Stimulated activated CD4-positive, alpha-beta T cell treated with anti-CD3 and anti-CD28 coated beads, Interleukin-4, amount 100 ng/mL, for 4 hours (primary cell): ENCODE measurements around the gene SMARCAL1.

Experiments
- DNase-seq, 2 experiments: peaks; one replicate each; pipeline ENCODE4 v3.0.0-alpha.2; 2020

SMARCAL1 gene

DNA sequence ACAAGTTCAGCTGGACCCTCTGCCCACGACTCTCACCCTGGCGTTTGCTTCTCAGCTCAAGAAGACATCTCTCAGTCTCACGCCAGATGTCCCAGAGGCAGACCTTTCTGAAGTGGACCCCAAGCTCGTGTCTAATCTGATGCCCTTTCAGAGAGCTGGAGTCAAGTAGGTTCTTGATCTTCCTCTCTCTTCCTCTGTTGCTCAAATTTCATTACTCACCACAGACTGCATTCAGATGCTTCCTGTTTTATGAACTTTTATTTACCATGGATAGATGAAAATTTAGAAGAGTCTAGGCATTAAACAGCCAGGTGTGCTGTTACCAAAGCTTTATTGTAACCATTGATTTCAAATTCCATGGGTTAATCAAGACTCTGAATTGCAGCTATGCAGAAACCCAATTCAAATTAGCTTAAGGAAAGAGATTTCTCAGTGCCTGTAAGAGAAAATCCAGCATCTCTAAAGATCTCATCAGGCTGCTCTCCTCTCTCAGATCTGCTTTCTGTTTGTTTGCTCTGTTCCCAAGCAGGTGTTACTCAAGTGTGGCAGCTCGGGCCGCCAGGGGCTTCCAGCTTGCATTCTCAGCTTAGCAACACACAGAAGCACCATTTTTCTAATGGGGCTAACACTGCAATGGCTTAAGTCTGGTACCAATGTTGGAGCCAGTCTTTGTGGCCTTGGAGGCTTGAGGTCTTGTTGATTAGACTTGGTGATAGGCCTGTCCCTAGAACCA lies 16.5 kb downstream of the SMARCAL1 start:
- DNase-seq = no peak

GRCh38 chr2:216429428-216429827 lies 17.1 kb downstream of the SMARCAL1 start:
- DNase-seq = no peak

GRCh38 chr2:216430811-216431530 lies 18.7 kb downstream of the SMARCAL1 start:
- DNase-seq = no peak

DNA sequence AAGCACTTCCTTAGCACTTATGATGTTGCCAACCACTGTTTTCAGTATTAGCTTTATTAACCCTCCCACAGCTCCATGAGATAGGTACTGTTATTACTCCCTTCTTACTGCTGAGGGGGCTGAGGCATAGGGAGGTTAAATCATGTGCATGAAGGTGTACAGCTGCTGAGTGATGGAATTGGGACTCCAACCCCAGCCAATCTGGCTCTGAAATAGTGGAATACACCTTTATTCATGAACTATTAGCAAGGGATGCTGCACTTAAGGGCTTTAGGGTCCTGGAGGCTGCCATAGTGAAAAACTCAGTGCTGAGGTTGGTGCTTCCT lies 19.2 kb downstream of the SMARCAL1 start:
- DNase-seq = no peak

- no peak for DNase-seq
Measured at GRCh38 chr2:216436383-216436782, 24.1 kb downstream of the SMARCAL1 start.

GRCh38 chr2:216441308-216442010 lies 29.2 kb downstream of the SMARCAL1 start:
- no peak for DNase-seq

DNA sequence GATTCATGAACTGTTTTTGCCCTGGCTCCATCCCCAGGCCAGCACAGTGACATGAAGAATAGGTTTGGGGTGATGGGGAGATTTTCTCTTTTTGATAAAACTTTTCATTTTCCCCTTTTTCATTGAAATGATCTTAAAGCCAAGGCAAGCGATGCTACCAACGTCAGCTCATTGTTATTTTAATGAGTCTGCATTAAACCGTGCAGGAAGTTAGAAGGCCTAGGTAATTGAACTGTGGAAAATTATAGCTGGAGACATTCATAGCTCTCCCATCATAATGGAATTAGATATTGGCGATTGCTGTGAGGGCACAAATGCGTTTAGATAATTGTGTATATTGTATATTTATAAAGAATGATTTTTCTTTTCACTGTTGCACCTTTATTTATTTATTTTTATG lies 33.2 kb downstream of the SMARCAL1 start:
- no peak for DNase-seq

- DNase-seq = no peak
Measured at GRCh38 chr2:216446343-216446742, 34.1 kb downstream of the SMARCAL1 start.

DNA sequence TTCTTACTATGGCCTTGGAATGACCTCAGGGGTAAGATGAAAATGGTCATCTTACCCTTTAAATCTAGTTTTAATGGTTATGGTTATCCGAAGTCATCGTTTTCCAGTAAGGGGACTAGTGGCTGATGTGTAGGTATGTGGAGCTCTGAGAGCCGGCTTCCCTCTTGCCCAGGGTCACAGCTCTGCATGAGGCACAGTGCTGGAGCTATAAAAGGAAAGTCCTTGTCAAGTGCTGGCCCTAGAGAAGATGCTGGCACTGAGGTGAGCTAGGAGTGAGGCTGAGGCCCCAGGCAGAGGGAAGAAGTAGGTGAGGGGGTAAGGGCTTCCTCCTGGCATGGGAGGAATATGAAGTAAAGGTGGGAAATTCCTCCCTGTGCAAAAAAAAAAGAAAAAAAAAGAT lies 35.0 kb downstream of the SMARCAL1 start:
- DNase-seq = no peak

- DNase-seq = no peak
Measured at GRCh38 chr2:216448829-216449228, 36.5 kb downstream of the SMARCAL1 start.

GRCh38 chr2:216450346-216450745 lies 38.1 kb downstream of the SMARCAL1 start:
- no peak for DNase-seq

GRCh38 chr2:216450784-216451183 lies 38.5 kb downstream of the SMARCAL1 start:
- no peak for DNase-seq

GRCh38 chr2:216453955-216454614 lies 41.8 kb downstream of the SMARCAL1 start:
- DNase-seq = no peak

GRCh38 chr2:216463148-216463547 lies 50.9 kb downstream of the SMARCAL1 start:
- no peak for DNase-seq

- DNase-seq = no peak
Measured at GRCh38 chr2:216464104-216464720, 51.9 kb downstream of the SMARCAL1 start.

- DNase-seq = no peak
Measured at GRCh38 chr2:216465579-216466195, 53.4 kb downstream of the SMARCAL1 start.

DNA sequence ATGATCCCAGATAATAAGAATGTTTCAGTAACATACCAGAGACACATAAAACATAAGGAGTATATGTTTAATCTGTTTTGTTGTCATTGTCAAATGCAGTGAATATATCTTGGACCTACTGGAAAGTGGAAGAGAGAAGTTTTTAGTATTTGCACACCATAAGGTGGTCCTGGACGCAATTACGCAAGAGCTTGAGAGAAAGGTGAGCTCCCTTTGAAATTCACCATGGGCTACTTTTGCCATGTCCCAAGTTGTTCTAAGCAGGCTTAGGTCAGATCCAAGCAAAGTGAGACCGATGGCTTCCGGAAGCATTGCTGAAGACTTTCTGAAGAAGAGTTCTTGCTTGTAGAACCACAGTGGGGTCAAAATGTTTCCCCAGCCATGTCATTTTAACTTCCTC lies 55.6 kb downstream of the SMARCAL1 start:
- no peak for DNase-seq

- no peak for DNase-seq
Measured at GRCh38 chr2:216469661-216470060, 57.4 kb downstream of the SMARCAL1 start.

DNA sequence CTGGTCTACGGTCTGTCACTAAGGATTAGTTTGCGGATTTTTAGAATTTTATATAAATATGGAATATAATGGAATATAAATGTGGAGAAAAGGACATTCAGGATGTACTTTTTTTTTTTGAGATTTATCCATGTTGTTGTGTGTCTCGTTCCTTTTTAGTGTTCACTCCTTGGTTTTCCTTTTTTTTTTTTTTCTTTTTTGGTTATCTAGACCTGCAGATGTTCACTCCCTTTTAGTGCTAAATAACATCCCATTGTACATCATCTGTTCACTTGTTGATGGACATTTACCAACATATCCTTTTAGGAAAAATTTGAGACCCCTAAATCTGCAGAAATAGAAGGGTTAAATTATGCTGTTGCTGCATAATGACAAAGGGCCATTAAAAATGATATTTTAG lies 60.9 kb downstream of the SMARCAL1 start:
- no peak for DNase-seq

GRCh38 chr2:216474925-216475670 lies 62.8 kb downstream of the SMARCAL1 start:
- DNase-seq = no peak

- DNase-seq = no peak
Measured at GRCh38 chr2:216475767-216476166, 63.5 kb downstream of the SMARCAL1 start.
